AG04450 (cell line): ENCODE results near the gene LRRK2. TPM values are rescaled to one million over a fixed set of nuclear protein-coding genes. Genes with fewer than 3 reads are reported as not detected.

ENCODE experiments used
- CTCF ChIA-PET: fragments of 300-600, 350-600 bp; formaldehyde crosslinking; extraction: SDS; loops from one replicate; lab custom pipeline; 2022; ENCODE audit warnings: antibody characterized with exemption, inconsistent platforms; lab: Charles Lee
- POLR2A ChIA-PET: fragments of 350-600 bp; formaldehyde crosslinking; extraction: SDS; loops from one replicate; lab custom pipeline; 2021; ENCODE audit warnings: antibody characterized with exemption, inconsistent platforms; lab: Yijun Ruan, JAX
- DNase-seq: peaks from one replicate; pipeline ENCODE4 v3.0.0-alpha.2; 2011; ENCODE audit warnings: low read depth, low spot score
- H3K27ac ChIP-seq: one replicate; pipeline ENCODE4 v1.5.1; 2012; ENCODE audit warnings: low read depth, low read length, control low read depth
- H3K27me3 ChIP-seq: one replicate; pipeline ENCODE4 v1.6.0; 2012; ENCODE audit warnings: low read length; ENCODE audit not compliant: control insufficient read depth, insufficient read depth
- H3K4me3 ChIP-seq: 2 replicates; pipeline ENCODE4 v1.5.1; 2011; ENCODE audit warnings: mild to moderate bottlenecking, low read depth, low read length, control low read depth
- H3K9me3 ChIP-seq: 2 replicates; pipeline ENCODE4 v1.5.1; 2012; ENCODE audit warnings: low read length; ENCODE audit not compliant: control insufficient read depth, insufficient read depth
- CTCF ChIP-seq: IDR thresholded peaks from 2 replicates; pipeline ENCODE4 v1.5.1; 2011; ENCODE audit warnings: low read depth, low read length, control low read depth, inconsistent platforms
- polyA plus RNA-seq: library from polyadenylated mRNA; depleted of rRNA; stranded (reverse); fragments of >200 nt; gene quantifications from 2 replicates; pipeline ENCODE4 v1.2.3, GENCODE V29; 2011

The LRRK2 gene
- polyA plus RNA-seq, 1 experiment = 2.6 TPM

GRCh38 chr12:40192704-40193255, 32.0 kb upstream of the LRRK2 start:
- no peaks in the 10 kb centered on the region for H3K9me3 ChIP-seq
- H3K27ac ChIP-seq = no peak overlapping the region
- H3K4me3 ChIP-seq = no peak overlapping the region
- CTCF ChIA-PET = no interaction called here
- POLR2A ChIA-PET = no interaction called here
- DNase-seq = no peak
- H3K27me3 ChIP-seq = no peaks in the 10 kb centered on the region
- TF ChIP-seq CTCF = no peak

GRCh38 chr12:40194846-40195245, 30.0 kb upstream of the LRRK2 start:
- no peaks in the 10 kb centered on the region for H3K9me3 ChIP-seq
- DNase-seq = no peak
- TF ChIP-seq CTCF = no peak
- H3K27ac ChIP-seq = no peak overlapping the region
- H3K4me3 ChIP-seq = no peak overlapping the region
- no peaks in the 10 kb centered on the region for H3K27me3 ChIP-seq
- ChIA-PET POLR2A (no interaction called here), CTCF (interaction anchor here (0.5 kb wide), 1 partner anchor 69 kb away, joined by 3 read pairs; no protein-coding TSS in a partner anchor)

GRCh38 chr12:40197590-40197989, 27.2 kb upstream of the LRRK2 start:
- no peak for DNase-seq
- TF ChIP-seq CTCF = no peak

GRCh38 chr12:40198601-40199000, 26.2 kb upstream of the LRRK2 start:
- no peaks in the 10 kb centered on the region for H3K27me3 ChIP-seq
- no peak for DNase-seq
- POLR2A ChIA-PET = no interaction called here

More at GRCh38 chr12:40197590-40197989, 27.2 kb upstream of the LRRK2 start:
- H3K4me3 ChIP-seq = no peak overlapping the region
- H3K9me3 ChIP-seq = no peaks in the 10 kb centered on the region
- ChIA-PET POLR2A (no interaction called here), CTCF (no interaction called here)
- no peak overlapping the region for H3K27ac ChIP-seq
- H3K27me3 ChIP-seq = no peaks in the 10 kb centered on the region

More at GRCh38 chr12:40198601-40199000, 26.2 kb upstream of the LRRK2 start:
- Histone ChIP-seq H3K9me3 (no peaks in the 10 kb centered on the region), H3K27ac (no peak overlapping the region), H3K4me3 (no peak overlapping the region)
- CTCF ChIA-PET = no interaction called here
- no peak for TF ChIP-seq CTCF
